Stimulated activated CD8-positive, alpha-beta memory T cell treated with anti-CD3 and anti-CD28 coated beads, Interleukin-2, amount 100 ng/mL, for 1 hour (primary cell): ENCODE results near the gene RASA1.
"Not testable (repeated sequence)": the region's sequence is repeated elsewhere in the genome, so short reads cannot be mapped to it uniquely, and the experiment has no call there.

Experiments
- DNase-seq, 2 donors: peaks; one replicate each; pipeline ENCODE4 v3.0.0-alpha.2; 2020; ENCODE audit warnings: low read depth in 2 of 2

RASA1 gene

GRCh38 chr5:87282269-87282668 is 14.6 kb downstream of the RASA1 start:
- DNase-seq, result no peak

- not testable (repeated sequence) for DNase-seq
These were observed 19.6 kb downstream of the RASA1 start for GRCh38 chr5:87287266-87287665.

- DNase-seq, result no peak
These were observed 31.1 kb downstream of the RASA1 start for GRCh38 chr5:87298692-87299362.

- DNase-seq, result no peak
These were observed 32.5 kb downstream of the RASA1 start for GRCh38 chr5:87300176-87300575.

GRCh38 chr5:87300744-87301143 is 33.1 kb downstream of the RASA1 start:
- peak; percentile 13 to 21 for DNase-seq

GRCh38 chr5:87302061-87302460 is 34.4 kb downstream of the RASA1 start:
- no peak for DNase-seq

- no peak for DNase-seq
These were observed 35.6 kb downstream of the RASA1 start for GRCh38 chr5:87303324-87303723.

GRCh38 chr5:87306090-87306489 is 38.4 kb downstream of the RASA1 start:
- not testable (repeated sequence) for DNase-seq

- DNase-seq, result no peak
These were observed 40.2 kb downstream of the RASA1 start for GRCh38 chr5:87307796-87308423.

- no peak for DNase-seq
These were observed 44.0 kb downstream of the RASA1 start for GRCh38 chr5:87311405-87312279.

GRCh38 chr5:87313216-87313615 is 45.5 kb downstream of the RASA1 start:
- DNase-seq, result no peak

GRCh38 chr5:87319469-87319868 is 51.8 kb downstream of the RASA1 start:
- no peak for DNase-seq

- no peak for DNase-seq
These were observed 53.9 kb downstream of the RASA1 start for GRCh38 chr5:87321605-87322004.

GRCh38 chr5:87322381-87322780 is 54.7 kb downstream of the RASA1 start:
- DNase-seq, result no peak

GRCh38 chr5:87327998-87328397 is 60.3 kb downstream of the RASA1 start:
- no peak for DNase-seq

- no peak for DNase-seq
These were observed 61.4 kb downstream of the RASA1 start for GRCh38 chr5:87329114-87329513.

GRCh38 chr5:87339986-87340385 is 72.3 kb downstream of the RASA1 start:
- no peak for DNase-seq

GRCh38 chr5:87340716-87341115 is 73.0 kb downstream of the RASA1 start:
- no peak for DNase-seq

- DNase-seq, result no peak
These were observed 79.6 kb downstream of the RASA1 start for GRCh38 chr5:87347272-87347671.

- no peak for DNase-seq
These were observed 80.2 kb downstream of the RASA1 start for GRCh38 chr5:87347841-87348240.

GRCh38 chr5:87354496-87354895 is 86.8 kb downstream of the RASA1 start:
- no peak for DNase-seq

GRCh38 chr5:87359106-87359505 is 91.4 kb downstream of the RASA1 start:
- no peak for DNase-seq

- DNase-seq, result no peak
These were observed 92.4 kb downstream of the RASA1 start for GRCh38 chr5:87360132-87360531.
